OCI-LY7 (cell line): ENCODE measurements around the gene CNOT4. TPM values are rescaled to one million over a fixed set of nuclear protein-coding genes. Genes with fewer than 3 reads are reported as not detected.
"Not testable (repeated sequence)": the region's sequence is repeated elsewhere in the genome, so short reads cannot be mapped to it uniquely, and the experiment has no call there.

Source experiments
- BruUV-seq: library from RNA; stranded (reverse); fragments of 400-500 nt; replicated peaks from 2 replicates; lab custom pipeline; 2021; lab: Mats Ljungman, UMichigan
- CTCF ChIA-PET: fragments of 300-600 bp; sonication (Branson Sonifier 250); formaldehyde crosslinking; loops from one replicate; lab custom pipeline; 2022; ENCODE audit warnings: antibody characterized with exemption; ENCODE audit not compliant: unreplicated experiment; lab: Charles Lee
- POLR2A ChIA-PET: fragments of 300-600 bp; sonication (Branson Sonifier 250); formaldehyde crosslinking; loops from one replicate; lab custom pipeline; 2022; ENCODE audit warnings: antibody characterized with exemption; lab: Charles Lee
- DNase-seq: peaks from one replicate; pipeline ENCODE4 v3.0.0-alpha.2; 2015; ENCODE audit warnings: low spot score
- H2AFZ ChIP-seq: fragments of 200-600 bp; sonication (generic), shearing (Covaris generic); 2 replicates; pipeline ENCODE4 v1.6.1; 2014; ENCODE audit warnings: mild to moderate bottlenecking, antibody characterized with exemption, low read length, moderate library complexity
- H3K27ac ChIP-seq: fragments of 200-600 bp; sonication (generic); 2 replicates; pipeline ENCODE4 v1.5.1; 2014; ENCODE audit warnings: mixed run types, low read depth, mild to moderate bottlenecking, moderate library complexity, low read length, inconsistent platforms; ENCODE audit not compliant: poor library complexity, severe bottlenecking
- H3K36me3 ChIP-seq: fragments of 200-600 bp; sonication (generic); 2 replicates; pipeline ENCODE4 v1.6.1; 2014; ENCODE audit warnings: mild to moderate bottlenecking, antibody characterized with exemption, low read length, moderate library complexity, mixed read lengths; ENCODE audit not compliant: insufficient read depth
- H3K4me1 ChIP-seq: fragments of 200-600 bp; sonication (generic); 2 replicates; pipeline ENCODE4 v1.5.1; 2014; ENCODE audit warnings: mild to moderate bottlenecking, low read length; ENCODE audit not compliant: insufficient read depth, poor library complexity, severe bottlenecking
- H3K4me2 ChIP-seq: fragments of 200-600 bp; sonication (generic); 2 replicates; pipeline ENCODE4 v1.6.1; 2014; ENCODE audit warnings: mild to moderate bottlenecking, low read length
- H3K4me3 ChIP-seq: fragments of 200-600 bp; sonication (generic); 2 replicates; pipeline ENCODE4 v1.5.1; 2014; ENCODE audit warnings: mild to moderate bottlenecking, low read depth, low read length; ENCODE audit not compliant: poor library complexity, severe bottlenecking
- H3K79me2 ChIP-seq: fragments of 200-600 bp; sonication (generic); 2 replicates; pipeline ENCODE4 v1.6.1; 2016; ENCODE audit warnings: low read depth, mild to moderate bottlenecking, low read length, moderate library complexity, mixed read lengths; ENCODE audit not compliant: insufficient read depth
- H3K9me2 ChIP-seq: fragments of 200-600 bp; sonication (generic); 2 replicates; pipeline ENCODE4 v1.6.1; 2016; ENCODE audit warnings: mild to moderate bottlenecking, low read length, mixed read lengths; ENCODE audit not compliant: insufficient read depth
- H3K9me3 ChIP-seq: fragments of 200-600 bp; sonication (generic); 2 replicates; pipeline ENCODE4 v1.6.1; 2014; ENCODE audit warnings: mild to moderate bottlenecking, mixed run types, low read length, mixed read lengths
- H4K20me1 ChIP-seq: fragments of 200-600 bp; sonication (generic); 2 replicates; pipeline ENCODE4 v1.6.1; 2014; ENCODE audit warnings: mild to moderate bottlenecking, antibody characterized with exemption, low read length, moderate library complexity, mixed read lengths; ENCODE audit not compliant: insufficient read depth
- EZH2phosphoT487 ChIP-seq: fragments of 200-600 bp; sonication (generic); IDR thresholded peaks from 2 replicates; pipeline ENCODE4 v1.6.1; 2018; ENCODE audit warnings: low read depth, borderline replicate concordance, mild to moderate bottlenecking, mixed run types, antibody characterized with exemption, low read length, moderate library complexity, mixed read lengths
- intact Hi-C: fragments of 100-400 bp; cut with micrococcal nuclease; formaldehyde crosslinking; loops from one replicate; pipeline ENCODE4 v1.10.0; 2022; ENCODE audit not compliant: unreplicated experiment
- total RNA-seq, 2 experiments: library from RNA; depleted of rRNA in 1 of 2; stranded (reverse); fragments of >200 nt in 1 of 2; shearing (Covaris generic) in 1 of 2; gene quantifications; 2 replicates each; pipeline ENCODE4 v1.2.3, GENCODE V29; 2014 to 2022
- TF ChIP-seq, protein P1 (sequence below): fragments of 200-600 bp; sonication (generic); conservative IDR thresholded peaks from 2 replicates; pipeline ENCODE4 v1.5.1; 2014; ENCODE audit warnings: mild to moderate bottlenecking, antibody characterized with exemption, low read length, moderate library complexity, mixed read lengths

The CNOT4 gene
- total RNA-seq, 2 experiments from 2014 or later = 18.7 to 21.9 TPM

DNA sequence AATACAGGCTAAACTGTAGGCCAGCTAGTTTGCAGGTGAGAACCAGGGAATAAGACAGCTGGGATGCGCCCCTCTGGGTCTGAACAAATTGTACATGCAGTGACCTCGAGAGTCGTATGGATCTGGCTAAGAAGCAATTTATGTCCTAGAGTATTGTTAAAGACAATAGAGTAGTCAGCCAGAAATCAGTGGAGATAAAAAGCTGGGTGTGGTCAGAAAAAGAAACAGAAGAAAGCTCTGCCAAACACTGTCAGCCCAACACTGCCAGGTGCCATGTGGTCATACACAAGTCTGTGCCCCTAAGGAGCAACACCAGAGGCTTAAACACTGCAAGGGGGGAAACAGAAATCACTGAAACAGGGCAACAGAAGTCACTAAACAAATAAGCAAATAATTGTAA lies 62.2 kb downstream of the CNOT4 start:
- DNase-seq = no peak
- Histone ChIP-seq H3K79me2 (peaks cover 45% of the 10 kb centered on the region; the same call in 1 of the 2 replicates), H3K4me2 (no peak overlapping the region), H3K9me3 (no peaks in the 10 kb centered on the region), H3K9me2 (no peaks in the 10 kb centered on the region), H2AFZ (no peak overlapping the region), H4K20me1 (0 out of 2 replicates have a peak, but pooled peaks cover 12% of the 10 kb centered on the region), H3K4me1 (peaks cover 6% of the 10 kb centered on the region), H3K4me3 (no peak overlapping the region), H3K36me3 (peaks cover 19% of the 10 kb centered on the region), H3K27ac (no peak overlapping the region)
- no TSS peak for BruUV-seq
- CTCF ChIA-PET = no interaction called here
- POLR2A ChIA-PET = interaction anchor here (0.8 kb wide), 1 partner anchor 11 kb away, joined by 4 read pairs; no protein-coding TSS in a partner anchor
- no peak for TF ChIP-seq EZH2phosphoT487
- TF ChIP-seq, protein P1, sequence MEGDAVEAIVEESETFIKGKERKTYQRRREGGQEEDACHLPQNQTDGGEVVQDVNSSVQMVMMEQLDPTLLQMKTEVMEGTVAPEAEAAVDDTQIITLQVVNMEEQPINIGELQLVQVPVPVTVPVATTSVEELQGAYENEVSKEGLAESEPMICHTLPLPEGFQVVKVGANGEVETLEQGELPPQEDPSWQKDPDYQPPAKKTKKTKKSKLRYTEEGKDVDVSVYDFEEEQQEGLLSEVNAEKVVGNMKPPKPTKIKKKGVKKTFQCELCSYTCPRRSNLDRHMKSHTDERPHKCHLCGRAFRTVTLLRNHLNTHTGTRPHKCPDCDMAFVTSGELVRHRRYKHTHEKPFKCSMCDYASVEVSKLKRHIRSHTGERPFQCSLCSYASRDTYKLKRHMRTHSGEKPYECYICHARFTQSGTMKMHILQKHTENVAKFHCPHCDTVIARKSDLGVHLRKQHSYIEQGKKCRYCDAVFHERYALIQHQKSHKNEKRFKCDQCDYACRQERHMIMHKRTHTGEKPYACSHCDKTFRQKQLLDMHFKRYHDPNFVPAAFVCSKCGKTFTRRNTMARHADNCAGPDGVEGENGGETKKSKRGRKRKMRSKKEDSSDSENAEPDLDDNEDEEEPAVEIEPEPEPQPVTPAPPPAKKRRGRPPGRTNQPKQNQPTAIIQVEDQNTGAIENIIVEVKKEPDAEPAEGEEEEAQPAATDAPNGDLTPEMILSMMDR = no peak
- intact Hi-C loops = no loop called here

DNA sequence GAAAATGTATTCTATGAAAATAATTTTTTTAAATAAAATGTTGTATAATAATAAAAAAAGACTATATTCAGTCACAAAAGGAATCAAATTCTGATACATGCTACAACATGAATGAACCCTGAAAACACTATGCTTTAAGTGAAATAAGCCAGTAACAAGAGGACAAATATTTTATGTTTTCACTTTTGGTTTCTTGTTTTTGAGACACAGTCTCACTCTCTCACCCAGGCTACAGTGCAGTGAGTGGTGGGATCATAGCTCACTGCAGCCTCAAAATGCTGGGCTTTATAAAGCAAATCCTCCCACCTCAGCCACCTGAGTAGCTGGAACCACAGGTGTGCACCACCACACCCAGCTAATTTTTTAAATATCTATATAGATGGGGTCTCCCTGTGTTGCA lies 64.2 kb downstream of the CNOT4 start:
- no peak overlapping the region for H3K4me2 ChIP-seq
- no peak for DNase-seq
- intact Hi-C loops = no loop called here
- H3K4me1 ChIP-seq = peaks cover 5% of the 10 kb centered on the region
- H3K9me2 ChIP-seq = no peaks in the 10 kb centered on the region
- no peak for TF ChIP-seq EZH2phosphoT487
- TF ChIP-seq, protein P1 = no peak
- H3K9me3 ChIP-seq = no peaks in the 10 kb centered on the region
- peaks cover 19% of the 10 kb centered on the region for H3K36me3 ChIP-seq
- ChIA-PET CTCF (no interaction called here), POLR2A (interaction anchor here (0.5 to 0.6 kb wide), 2 partner anchors 20 to 42 kb away, joined by 3 read pairs; no protein-coding TSS in a partner anchor)
- H3K27ac ChIP-seq = no peak overlapping the region
- no peak overlapping the region for H2AFZ ChIP-seq
- H3K4me3 ChIP-seq = no peak overlapping the region
- no TSS peak for BruUV-seq
- H3K79me2 ChIP-seq = peaks cover 47% of the 10 kb centered on the region; the same call in 1 of the 2 replicates
- H4K20me1 ChIP-seq = 0 out of 2 replicates have a peak, but pooled peaks cover 12% of the 10 kb centered on the region

DNA sequence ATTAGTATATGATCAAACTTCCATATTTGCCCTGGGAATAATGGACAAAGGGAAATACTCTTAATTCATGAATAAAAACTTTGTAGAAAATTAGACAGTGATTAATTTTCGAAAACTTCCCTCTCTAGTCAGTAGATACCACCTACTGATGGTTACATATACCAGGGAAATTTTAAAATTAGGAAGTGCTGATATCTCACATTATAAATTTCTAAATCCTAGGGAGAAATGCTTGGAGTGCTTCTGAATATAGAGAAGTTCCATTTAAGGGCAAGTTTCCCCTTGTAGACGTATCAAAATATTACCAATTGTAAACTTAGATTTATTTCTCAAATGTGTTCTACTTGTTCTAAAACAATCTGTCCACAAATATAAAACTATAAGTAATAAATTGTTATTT lies 64.6 kb downstream of the CNOT4 start:
- DNase-seq, H3K27ac ChIP-seq, H3K4me1 ChIP-seq, BruUV-seq, CTCF ChIA-PET, H2AFZ ChIP-seq, POLR2A ChIA-PET, H3K4me2 ChIP-seq, H3K9me2 ChIP-seq, H3K9me3 ChIP-seq, H3K4me3 ChIP-seq, intact Hi-C loops: not testable (repeated sequence)
- peaks cover 19% of the 10 kb centered on the region for H3K36me3 ChIP-seq
- H4K20me1 ChIP-seq = 0 out of 2 replicates have a peak, but pooled peaks cover 12% of the 10 kb centered on the region
- peaks cover 48% of the 10 kb centered on the region; the same call in 1 of the 2 replicates for H3K79me2 ChIP-seq
